Neural progenitor cell (in vitro differentiated cells): ENCODE measurements around the gene RBPMS2.

ENCODE experiments used
- EZH2 ChIP-seq: fragments of 200-600 bp; sonication (generic); IDR thresholded peaks from 2 replicates; pipeline ENCODE4 v1.6.1; 2017; ENCODE audit warnings: antibody characterized with exemption, mild to moderate bottlenecking, moderate library complexity
- TF ChIP-seq, protein P1 (sequence below): fragments of 200-600 bp; sonication (generic); IDR thresholded peaks from 2 replicates; pipeline ENCODE4 v1.5.1; 2017; ENCODE audit warnings: antibody characterized with exemption, mild to moderate bottlenecking

DNA sequence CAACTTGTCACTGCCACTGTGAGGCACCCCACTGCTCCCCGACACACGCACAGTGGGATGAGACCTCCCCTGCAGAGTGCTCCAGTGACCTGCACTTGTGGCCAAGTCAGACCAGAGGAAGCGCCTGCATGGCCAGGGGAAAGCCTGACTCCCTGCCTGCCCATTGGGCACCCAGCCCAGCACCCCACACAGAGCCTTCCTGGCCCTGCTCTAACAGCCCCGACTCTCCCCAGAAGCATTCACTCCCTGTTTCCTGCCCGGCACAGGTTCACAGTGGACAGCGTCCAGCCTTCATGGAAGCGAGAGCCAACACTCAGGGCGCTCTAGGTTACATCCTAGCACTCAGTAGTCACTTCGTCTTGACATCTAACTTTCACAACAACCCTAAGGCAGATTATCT lies 27.8 kb downstream of the RBPMS2 start:
- TF ChIP-seq EZH2 = no peak
- TF ChIP-seq, protein P1, sequence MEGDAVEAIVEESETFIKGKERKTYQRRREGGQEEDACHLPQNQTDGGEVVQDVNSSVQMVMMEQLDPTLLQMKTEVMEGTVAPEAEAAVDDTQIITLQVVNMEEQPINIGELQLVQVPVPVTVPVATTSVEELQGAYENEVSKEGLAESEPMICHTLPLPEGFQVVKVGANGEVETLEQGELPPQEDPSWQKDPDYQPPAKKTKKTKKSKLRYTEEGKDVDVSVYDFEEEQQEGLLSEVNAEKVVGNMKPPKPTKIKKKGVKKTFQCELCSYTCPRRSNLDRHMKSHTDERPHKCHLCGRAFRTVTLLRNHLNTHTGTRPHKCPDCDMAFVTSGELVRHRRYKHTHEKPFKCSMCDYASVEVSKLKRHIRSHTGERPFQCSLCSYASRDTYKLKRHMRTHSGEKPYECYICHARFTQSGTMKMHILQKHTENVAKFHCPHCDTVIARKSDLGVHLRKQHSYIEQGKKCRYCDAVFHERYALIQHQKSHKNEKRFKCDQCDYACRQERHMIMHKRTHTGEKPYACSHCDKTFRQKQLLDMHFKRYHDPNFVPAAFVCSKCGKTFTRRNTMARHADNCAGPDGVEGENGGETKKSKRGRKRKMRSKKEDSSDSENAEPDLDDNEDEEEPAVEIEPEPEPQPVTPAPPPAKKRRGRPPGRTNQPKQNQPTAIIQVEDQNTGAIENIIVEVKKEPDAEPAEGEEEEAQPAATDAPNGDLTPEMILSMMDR = no peak
